HepG2 (cell line): ENCODE results near the gene P3H3. TPM values are rescaled to one million over a fixed set of nuclear protein-coding genes. Genes with fewer than 3 reads are reported as not detected.
A peak's percentile ranks its signal among the peaks of the same experiment; 100 is the strongest.

Experiments used
- ATF7-NPFF ChIP-seq: sonication (generic); formaldehyde crosslinking; IDR thresholded peaks from 2 replicates; pipeline ENCODE4 v1.8.1; 2023; ENCODE audit warnings: mild to moderate bottlenecking, low read depth, missing genetic modification reagents, moderate library complexity
- FIP1L1 ChIP-seq: fragments of 200-400 bp; formaldehyde crosslinking; IDR thresholded peaks from 2 replicates; pipeline ENCODE4 v1.6.1; 2018; ENCODE audit warnings: low read depth, mild to moderate bottlenecking, low read length, moderate library complexity, borderline replicate concordance; ENCODE audit not compliant: insufficient read depth
- FOSL2 ChIP-seq: sonication (generic); formaldehyde crosslinking; IDR thresholded peaks from 2 replicates; pipeline ENCODE4 v1.4.0; 2020; ENCODE audit warnings: missing genetic modification reagents
- HOMEZ ChIP-seq: IDR thresholded peaks from 2 replicates; pipeline ENCODE4 v1.6.1; 2016; ENCODE audit warnings: low read depth
- IKZF4 ChIP-seq: sonication (generic); formaldehyde crosslinking; IDR thresholded peaks from 2 replicates; pipeline ENCODE4 v1.5.1; 2020; ENCODE audit warnings: borderline replicate concordance, mild to moderate bottlenecking, low read depth, missing genetic modification reagents; ENCODE audit errors: not compliant biosample characterization
- KAT8 ChIP-seq: IDR thresholded peaks from 2 replicates; pipeline ENCODE4 v1.6.1; 2016; ENCODE audit warnings: missing genetic modification reagents, missing compliant biosample characterization
- LCORL ChIP-seq, 2 experiments: fragments of 450-650 bp in 1 of 2; sonication (generic) in 1 of 2; formaldehyde crosslinking in 1 of 2; IDR thresholded peaks; 2 replicates each; pipeline versions ENCODE4 v1.5.0 to v1.6.1; 2017 to 2020; ENCODE audit warnings: antibody characterized with exemption in 1 of 2, missing genetic modification reagents in 1 of 2
- NR2C2 ChIP-seq: sonication (generic); formaldehyde crosslinking; IDR thresholded peaks from 2 replicates; pipeline ENCODE4 v1.4.0; 2020; ENCODE audit warnings: missing genetic modification reagents, mild to moderate bottlenecking, moderate library complexity, borderline replicate concordance
- PCBP1 ChIP-seq: fragments of 200-400 bp; formaldehyde crosslinking; IDR thresholded peaks from 2 replicates; pipeline ENCODE4 v1.6.1; 2017; ENCODE audit warnings: mild to moderate bottlenecking, low read depth, low read length, borderline replicate concordance
- POLR2AphosphoS5 ChIP-seq: IDR thresholded peaks from 2 replicates; pipeline ENCODE4 v1.6.1; 2012; ENCODE audit warnings: low read depth, low read length
- RERE ChIP-seq: IDR thresholded peaks from 2 replicates; pipeline ENCODE4 v1.6.1; 2016; ENCODE audit warnings: low read depth, missing genetic modification reagents, missing compliant biosample characterization
- RXRB ChIP-seq: IDR thresholded peaks from 2 replicates; pipeline ENCODE4 v1.6.1; 2016; ENCODE audit warnings: borderline replicate concordance, missing genetic modification reagents, missing compliant biosample characterization
- SNRNP70 ChIP-seq: fragments of 200-400 bp; formaldehyde crosslinking; IDR thresholded peaks from 2 replicates; pipeline ENCODE4 v1.6.1; 2017; ENCODE audit warnings: mild to moderate bottlenecking, low read depth, low read length, moderate library complexity
- THAP11 ChIP-seq: IDR thresholded peaks from 2 replicates; pipeline ENCODE4 v1.6.1; 2016; ENCODE audit warnings: missing biosample characterization, missing genetic modification reagents
- ZKSCAN1 ChIP-seq: fragments of 150-350 bp; IDR thresholded peaks from 2 replicates; pipeline ENCODE4 v1.6.1; 2014; ENCODE audit warnings: low read length
- ZNF431 ChIP-seq: sonication (generic); formaldehyde crosslinking; IDR thresholded peaks from 2 replicates; pipeline ENCODE4 v1.9.0; 2022; ENCODE audit warnings: missing genetic modification reagents, low read depth, mild to moderate bottlenecking, borderline replicate concordance
- ZNF44 ChIP-seq: sonication (generic); formaldehyde crosslinking; IDR thresholded peaks from 2 replicates; pipeline ENCODE4 v1.5.1; 2020; ENCODE audit warnings: mild to moderate bottlenecking, missing genetic modification reagents
- ZNF546 ChIP-seq: sonication (generic); formaldehyde crosslinking; conservative IDR thresholded peaks from 2 replicates; pipeline ENCODE4 v1.8.1; 2023; ENCODE audit warnings: mild to moderate bottlenecking, missing genetic modification reagents
- ZNF547 ChIP-seq: sonication (generic); formaldehyde crosslinking; IDR thresholded peaks from 2 replicates; pipeline ENCODE4 v1.5.1; 2020; ENCODE audit warnings: mild to moderate bottlenecking, missing genetic modification reagents
- polyA plus RNA-seq, 8 experiments: library from polyadenylated mRNA; depleted of rRNA in 3 of 8; stranded (reverse) in 7 of 8; unstranded in 1 of 8; fragments of >200 nt; fragmentation: Illumina TruSeq in 4 of 8; extraction: Trizol in 4 of 8; gene quantifications; 2 replicates each; pipeline versions ENCODE4 v1.2.1 to v1.2.3, GENCODE V29; 2011 to 2016; ENCODE audit warnings: low read depth in 4 of 8, missing spikeins in 1 of 8, mixed read lengths in 1 of 8; ENCODE audit not compliant: insufficient read depth in 1 of 8
- total RNA-seq, 5 experiments: library from RNA; depleted of rRNA; stranded (reverse); fragments of >200 nt; fragmentation: Illumina TruSeq; extraction: Trizol; gene quantifications; 2 replicates each; pipeline ENCODE4 v1.2.3, GENCODE V29; 2016; ENCODE audit warnings: low read depth in 1 of 5
- TF ChIP-seq, protein P1 (sequence below): sonication (generic); formaldehyde crosslinking; IDR thresholded peaks from 2 replicates; pipeline ENCODE4 v1.8.1; 2023; ENCODE audit warnings: mild to moderate bottlenecking, missing genetic modification reagents, borderline replicate concordance
- TF ChIP-seq, protein P2 (sequence below): IDR thresholded peaks from 2 replicates; pipeline ENCODE4 v1.6.1; 2016

The P3H3 gene
- total and polyA plus RNA-seq, 2 of the 13 experiments (the other 11 are each of a cell fraction or from before 2014, with no cell fraction given), result 20.1 to 20.5 TPM

- TF ChIP-seq ZNF547 (CRISPR knock-in tag), result peak; percentile 38; the same call in 1 of the 2 replicates
- TF ChIP-seq POLR2AphosphoS5, result peak; percentile 61
- no peak for TF ChIP-seq ZNF44
- TF ChIP-seq, protein P1, sequence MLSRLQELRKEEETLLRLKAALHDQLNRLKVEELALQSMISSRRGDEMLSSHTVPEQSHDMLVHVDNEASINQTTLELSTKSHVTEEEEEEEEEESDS (CRISPR knock-in tag), result no peak
- TF ChIP-seq THAP11 (CRISPR knock-in tag), result peak; percentile 76
- peak; percentile 83; the same call in 1 of the 2 replicates for TF ChIP-seq ATF7-NPFF (CRISPR knock-in tag)
- no peak for TF ChIP-seq LCORL (IDR thresholded peaks at IDR 0.05)
- peak; percentile 73 for TF ChIP-seq LCORL (CRISPR knock-in tag; IDR thresholded peaks at IDR 0.05)
- TF ChIP-seq FOSL2 (CRISPR knock-in tag), result peak; percentile 23
- 0 out of 2 replicates have a peak, but pooled peaks have one; percentile 9 for TF ChIP-seq RXRB (CRISPR knock-in tag)
- peak; percentile 65; the same call in 1 of the 2 replicates for TF ChIP-seq PCBP1
- peak; percentile 37; the same call in 1 of the 2 replicates for TF ChIP-seq NR2C2 (CRISPR knock-in tag)
- TF ChIP-seq, protein P2, sequence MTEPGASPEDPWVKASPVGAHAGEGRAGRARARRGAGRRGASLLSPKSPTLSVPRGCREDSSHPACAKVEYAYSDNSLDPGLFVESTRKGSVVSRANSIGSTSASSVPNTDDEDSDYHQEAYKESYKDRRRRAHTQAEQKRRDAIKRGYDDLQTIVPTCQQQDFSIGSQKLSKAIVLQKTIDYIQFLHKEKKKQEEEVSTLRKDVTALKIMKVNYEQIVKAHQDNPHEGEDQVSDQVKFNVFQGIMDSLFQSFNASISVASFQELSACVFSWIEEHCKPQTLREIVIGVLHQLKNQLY (CRISPR knock-in tag), result 0 out of 2 replicates have a peak, but pooled peaks have one; percentile 43
- no peak for TF ChIP-seq FIP1L1
- TF ChIP-seq ZNF431 (CRISPR knock-in tag), result peak; percentile 38; the same call in 1 of the 2 replicates
- no peak for TF ChIP-seq SNRNP70
- TF ChIP-seq HOMEZ, result peak; percentile 64; the same call in 1 of the 2 replicates
- peak; percentile 76 for TF ChIP-seq KAT8 (CRISPR knock-in tag)
- TF ChIP-seq RERE, result 0 out of 2 replicates have a peak, but pooled peaks have one; percentile 35
- peak; percentile 52; the same call in 1 of the 2 replicates for TF ChIP-seq ZNF546 (CRISPR knock-in tag)
- TF ChIP-seq IKZF4, result peak; percentile 63
- TF ChIP-seq ZKSCAN1, result no peak
Observed at GRCh38 chr12:6873094-6874014, 45.1 kb downstream of the P3H3 start, which contains the start of gene SPSB2 (continued).
